Stimulated activated CD8-positive, alpha-beta memory T cell treated with anti-CD3 and anti-CD28 coated beads, Interleukin-4, amount 100 ng/mL, for 1 hour (primary cell): ENCODE results near the gene ESRRA.
"Not testable (repeated sequence)": the region's sequence is repeated elsewhere in the genome, so short reads cannot be mapped to it uniquely, and the experiment has no call there.

ENCODE experiments used
- DNase-seq, 2 donors: peaks; one replicate each; pipeline ENCODE4 v3.0.0-alpha.2; 2020; ENCODE audit warnings: low read depth in 2 of 2, low spot score in 1 of 2

ESRRA gene

DNA sequence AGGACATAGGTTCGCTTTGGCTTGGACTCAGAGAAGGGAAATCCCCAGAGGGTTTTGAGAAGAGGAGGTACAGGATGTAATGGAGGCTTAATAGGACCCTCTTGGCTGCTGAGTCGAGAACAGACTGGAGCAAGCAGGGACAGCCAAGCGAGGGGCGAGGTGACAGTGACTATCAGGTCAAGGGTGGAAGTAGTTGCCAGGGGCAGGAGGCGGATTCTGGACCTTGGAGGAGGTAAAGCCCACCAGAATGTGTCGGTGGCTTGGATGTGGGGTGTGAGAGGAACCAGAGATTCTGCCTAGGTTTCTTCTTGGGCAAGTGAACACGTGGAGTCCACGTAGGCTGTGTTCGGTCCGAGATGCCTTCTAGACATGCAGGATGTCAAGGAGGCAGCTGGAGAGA, 7.6 kb downstream of the ESRRA start:
- DNase-seq: no peak

DNA sequence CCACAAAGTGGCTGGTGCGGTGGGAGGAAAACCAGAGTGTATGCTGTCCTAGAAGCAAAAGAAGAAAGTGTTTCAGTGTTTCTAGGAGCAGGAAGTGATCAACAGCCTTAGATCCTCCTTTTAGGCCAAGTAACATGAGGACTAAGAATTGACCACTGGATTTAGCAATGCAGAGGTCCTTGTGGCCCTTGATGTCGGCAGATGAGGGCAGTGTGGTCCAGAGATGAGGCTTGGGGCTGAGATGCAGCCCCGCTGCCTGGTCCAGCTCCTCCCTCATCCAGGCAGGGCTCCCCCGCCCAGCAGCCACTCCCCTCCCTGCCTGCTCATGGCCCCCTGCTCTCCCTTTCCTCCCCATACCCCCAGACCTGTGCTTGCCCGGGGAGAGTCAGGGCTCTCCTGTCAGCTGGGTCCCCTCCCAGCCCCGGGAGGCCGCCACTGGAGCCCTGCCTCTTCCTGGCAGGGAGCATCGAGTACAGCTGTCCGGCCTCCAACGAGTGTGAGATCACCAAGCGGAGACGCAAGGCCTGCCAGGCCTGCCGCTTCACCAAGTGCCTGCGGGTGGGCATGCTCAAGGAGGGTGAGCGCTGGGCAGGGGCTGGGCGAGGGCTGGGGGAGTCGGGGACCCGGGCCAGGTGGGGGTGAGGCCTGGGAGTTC, 8.3 kb downstream of the ESRRA start:
- DNase-seq: no peak

DNA sequence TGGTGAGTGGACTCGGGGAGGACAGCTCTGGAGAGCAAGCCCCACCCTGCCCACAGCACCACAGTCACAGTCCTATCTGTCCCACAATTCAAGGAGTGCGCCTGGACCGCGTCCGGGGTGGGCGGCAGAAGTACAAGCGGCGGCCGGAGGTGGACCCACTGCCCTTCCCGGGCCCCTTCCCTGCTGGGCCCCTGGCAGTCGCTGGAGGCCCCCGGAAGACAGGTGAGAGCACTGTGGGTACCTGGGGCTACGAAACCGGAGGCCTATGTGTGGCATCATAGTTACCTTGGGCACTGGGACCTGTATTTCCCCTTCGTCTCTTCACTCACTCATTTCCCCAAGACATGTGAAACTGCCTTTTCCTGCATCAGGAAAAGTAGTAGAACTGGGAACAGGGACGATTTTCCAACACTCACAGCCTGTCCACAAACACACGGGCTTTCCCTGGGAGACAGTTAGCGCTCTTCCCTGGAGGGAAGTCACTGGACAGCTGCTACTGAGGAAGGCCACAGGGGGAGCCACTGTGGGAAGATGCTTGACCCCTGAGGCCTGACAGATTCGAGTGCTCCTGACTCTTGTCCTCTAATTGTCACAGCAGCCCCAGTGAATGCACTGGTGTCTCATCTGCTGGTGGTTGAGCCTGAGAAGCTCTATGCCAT, 9.0 kb downstream of the ESRRA start:
- DNase-seq: no peak

DNA sequence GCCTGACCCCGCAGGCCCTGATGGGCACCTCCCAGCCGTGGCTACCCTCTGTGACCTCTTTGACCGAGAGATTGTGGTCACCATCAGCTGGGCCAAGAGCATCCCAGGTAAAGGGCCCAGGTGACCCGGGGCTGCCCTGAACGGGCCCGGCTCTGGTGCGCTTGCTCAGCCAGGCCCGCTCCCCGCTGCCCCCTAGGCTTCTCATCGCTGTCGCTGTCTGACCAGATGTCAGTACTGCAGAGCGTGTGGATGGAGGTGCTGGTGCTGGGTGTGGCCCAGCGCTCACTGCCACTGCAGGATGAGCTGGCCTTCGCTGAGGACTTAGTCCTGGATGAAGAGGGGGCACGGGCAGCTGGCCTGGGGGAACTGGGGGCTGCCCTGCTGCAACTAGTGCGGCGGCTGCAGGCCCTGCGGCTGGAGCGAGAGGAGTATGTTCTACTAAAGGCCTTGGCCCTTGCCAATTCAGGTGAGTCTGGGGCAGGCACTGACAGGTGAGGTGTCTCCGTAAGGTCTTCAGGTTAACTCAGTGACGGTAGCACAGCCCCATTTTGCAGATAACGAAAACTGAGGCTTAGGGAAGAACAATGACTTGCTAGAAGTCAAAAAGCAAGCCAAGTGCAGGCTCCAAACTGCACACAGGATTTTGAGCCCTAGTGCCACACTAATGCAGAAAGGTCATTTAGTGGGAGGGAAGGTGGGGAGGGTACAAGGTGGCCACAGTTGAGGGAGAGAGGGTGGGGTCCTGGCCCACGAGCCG, 9.7 kb downstream of the ESRRA start:
- DNase-seq: no peak

DNA sequence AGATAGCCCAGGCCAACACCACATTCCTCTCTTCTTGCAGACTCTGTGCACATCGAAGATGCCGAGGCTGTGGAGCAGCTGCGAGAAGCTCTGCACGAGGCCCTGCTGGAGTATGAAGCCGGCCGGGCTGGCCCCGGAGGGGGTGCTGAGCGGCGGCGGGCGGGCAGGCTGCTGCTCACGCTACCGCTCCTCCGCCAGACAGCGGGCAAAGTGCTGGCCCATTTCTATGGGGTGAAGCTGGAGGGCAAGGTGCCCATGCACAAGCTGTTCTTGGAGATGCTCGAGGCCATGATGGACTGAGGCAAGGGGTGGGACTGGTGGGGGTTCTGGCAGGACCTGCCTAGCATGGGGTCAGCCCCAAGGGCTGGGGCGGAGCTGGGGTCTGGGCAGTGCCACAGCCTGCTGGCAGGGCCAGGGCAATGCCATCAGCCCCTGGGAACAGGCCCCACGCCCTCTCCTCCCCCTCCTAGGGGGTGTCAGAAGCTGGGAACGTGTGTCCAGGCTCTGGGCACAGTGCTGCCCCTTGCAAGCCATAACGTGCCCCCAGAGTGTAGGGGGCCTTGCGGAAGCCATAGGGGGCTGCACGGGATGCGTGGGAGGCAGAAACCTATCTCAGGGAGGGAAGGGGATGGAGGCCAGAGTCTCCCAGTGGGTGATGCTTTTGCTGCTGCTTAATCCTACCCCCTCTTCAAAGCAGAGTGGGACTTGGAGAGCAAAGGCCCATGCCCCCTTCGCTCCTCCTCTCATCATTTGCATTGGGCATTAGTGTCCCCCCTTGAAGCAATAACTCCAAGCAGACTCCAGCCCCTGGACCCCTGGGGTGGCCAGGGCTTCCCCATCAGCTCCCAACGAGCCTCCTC, 10.6 kb downstream of the ESRRA start:
- not testable (repeated sequence) for DNase-seq

DNA sequence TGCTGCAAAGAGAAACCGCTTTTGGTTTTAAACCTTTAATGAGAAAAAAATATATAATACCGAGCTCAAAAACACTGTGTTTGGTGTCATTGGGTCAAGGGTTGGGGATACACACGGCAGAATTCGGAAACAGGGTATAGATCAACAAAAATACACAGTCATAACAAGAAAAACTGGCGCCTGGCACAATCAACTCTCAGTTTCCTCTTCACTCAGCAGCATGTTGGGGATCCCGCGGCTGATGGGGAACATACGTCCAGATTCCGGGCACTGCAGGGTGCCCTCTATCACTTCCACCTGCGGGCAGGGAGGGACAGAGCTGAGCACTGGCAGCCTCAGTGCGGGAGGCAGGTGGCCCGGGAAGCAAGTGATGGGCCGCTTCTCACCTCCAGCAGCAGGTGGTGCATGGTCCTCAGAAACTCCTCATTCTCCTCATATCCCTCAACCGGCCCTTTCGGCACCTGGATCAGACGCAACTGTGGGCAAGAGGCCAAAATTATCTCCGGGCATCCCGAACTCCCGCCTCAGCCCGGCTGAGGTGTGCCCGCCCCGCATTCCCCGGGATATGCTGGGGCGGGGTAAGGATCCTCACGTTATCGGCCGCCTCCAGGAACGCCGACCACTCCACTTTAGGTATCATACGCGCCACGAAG, 11.5 kb downstream of the ESRRA start:
- no peak for DNase-seq

DNA sequence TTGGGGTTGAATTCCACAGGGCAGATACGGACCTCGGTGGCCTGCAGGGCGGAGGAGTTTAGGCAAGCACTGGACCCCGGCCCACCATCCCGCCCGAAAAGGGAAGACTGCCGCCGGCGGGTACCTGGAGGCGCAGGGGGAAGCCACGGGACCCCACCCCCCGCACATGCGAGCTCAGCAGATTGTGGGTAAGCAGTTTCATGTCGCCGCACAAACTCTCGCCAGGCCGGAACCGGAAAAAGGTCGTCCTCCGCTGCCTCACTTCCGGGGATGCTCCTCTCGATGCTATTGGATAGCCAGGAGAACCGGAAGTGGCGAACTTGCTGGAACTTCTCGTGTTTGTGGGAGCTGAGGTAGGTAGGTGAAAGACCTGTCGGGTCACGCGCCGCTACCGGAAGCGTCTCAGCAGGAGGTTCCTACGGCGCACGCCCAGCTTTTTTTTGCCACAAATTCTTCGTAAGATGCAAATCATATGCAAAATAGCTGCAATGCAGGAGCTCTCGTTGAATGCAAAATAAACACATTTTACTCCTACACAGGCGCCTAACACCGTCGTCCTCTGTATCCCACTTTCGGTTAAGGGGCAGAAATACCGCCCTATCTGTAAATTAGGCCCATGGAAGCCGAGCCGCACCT, 12.1 kb downstream of the ESRRA start, which contains the start of gene TRMT112:
TSS of gene TRMT112 (minus strand) at position 235 of the 636 bp plus-strand sequence. CDS start at position 202, 33 bp downstream.
- peak; percentile 91 for DNase-seq

DNA sequence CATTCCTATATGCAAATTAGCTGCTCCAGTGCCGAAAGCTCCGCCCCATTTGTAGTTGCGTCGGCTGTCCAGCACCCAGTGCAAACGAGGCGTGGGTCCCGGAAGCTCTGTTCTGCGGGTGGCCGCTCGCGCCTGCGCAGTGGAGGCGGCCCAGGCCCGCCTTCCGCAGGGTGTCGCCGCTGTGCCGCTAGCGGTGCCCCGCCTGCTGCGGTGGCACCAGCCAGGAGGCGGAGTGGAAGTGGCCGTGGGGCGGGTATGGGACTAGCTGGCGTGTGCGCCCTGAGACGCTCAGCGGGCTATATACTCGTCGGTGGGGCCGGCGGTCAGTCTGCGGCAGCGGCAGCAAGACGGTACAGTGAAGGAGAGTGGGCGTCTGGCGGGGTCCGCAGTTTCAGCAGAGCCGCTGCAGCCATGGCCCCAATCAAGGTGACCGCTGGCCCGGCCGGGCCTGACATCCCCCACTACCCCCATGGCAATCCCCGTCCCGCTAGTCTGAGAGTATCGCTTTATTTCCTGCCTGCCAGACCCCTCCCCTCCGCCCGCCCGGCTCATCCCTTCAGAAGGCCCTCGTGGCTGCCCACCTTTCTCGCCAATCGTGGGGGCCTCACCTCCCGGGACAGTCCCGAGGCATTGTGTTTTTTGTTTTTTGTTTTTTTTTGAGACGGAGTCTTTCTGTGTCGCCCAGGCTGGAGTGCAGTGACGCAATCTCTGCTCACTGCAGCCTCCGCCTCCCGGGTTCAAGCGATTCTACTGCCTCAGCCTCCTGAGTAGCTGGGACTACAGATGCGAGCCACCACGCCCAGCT, 12.8 kb downstream of the ESRRA start, which contains the start of gene PRDX5:
TSS of gene PRDX5 (plus strand) at position 161 of the 805 bp plus-strand sequence. CDS start at position 256, 95 bp downstream.
- DNase-seq: peak; percentile 83 to 87

DNA sequence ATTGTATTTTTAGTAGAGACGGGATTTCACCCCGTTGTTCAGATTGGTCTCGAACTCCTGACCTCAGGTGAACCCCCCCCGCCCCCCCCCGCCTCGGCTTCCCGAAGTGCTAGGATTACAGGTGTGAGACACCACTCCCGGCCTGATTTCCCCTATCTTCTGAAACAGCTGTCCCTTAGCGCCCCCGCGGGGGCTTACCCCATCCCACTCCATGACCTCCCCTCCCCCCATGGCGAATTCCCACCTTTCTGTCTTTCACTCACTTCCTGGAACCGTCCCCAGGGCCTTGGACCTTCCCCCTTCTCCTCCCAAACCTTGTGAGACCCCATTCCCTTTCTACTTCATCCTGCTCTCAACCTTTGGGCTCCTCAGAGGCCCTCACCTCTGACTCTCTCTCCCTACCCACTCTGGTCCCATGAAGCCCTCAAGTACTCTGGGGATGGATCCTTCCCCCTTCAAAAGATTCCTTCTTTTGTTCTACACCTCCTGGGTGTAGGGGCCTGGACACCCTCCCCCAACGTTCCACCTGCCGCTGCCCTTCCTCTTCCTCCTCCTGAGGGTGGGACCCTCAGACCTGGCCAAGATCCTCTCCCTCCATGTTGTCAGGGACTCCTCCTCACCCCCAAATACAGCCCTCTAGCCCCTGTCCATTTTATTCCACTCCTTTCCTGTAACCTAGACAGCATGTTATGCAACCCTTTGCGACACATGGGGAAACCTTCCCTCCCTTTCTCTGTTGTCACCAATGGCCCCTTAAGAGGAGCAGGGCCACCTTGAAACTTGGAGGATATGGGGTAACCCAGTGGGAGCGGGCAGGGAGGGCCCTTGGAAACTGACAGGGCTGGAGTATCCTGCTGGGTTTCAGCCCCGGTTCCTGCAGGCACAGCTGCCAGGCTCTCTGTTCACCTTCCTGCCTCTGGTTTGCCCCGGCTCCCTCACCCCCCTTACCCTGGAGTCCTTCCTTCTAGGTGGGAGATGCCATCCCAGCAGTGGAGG, 13.7 kb downstream of the ESRRA start:
- DNase-seq: no peak

DNA sequence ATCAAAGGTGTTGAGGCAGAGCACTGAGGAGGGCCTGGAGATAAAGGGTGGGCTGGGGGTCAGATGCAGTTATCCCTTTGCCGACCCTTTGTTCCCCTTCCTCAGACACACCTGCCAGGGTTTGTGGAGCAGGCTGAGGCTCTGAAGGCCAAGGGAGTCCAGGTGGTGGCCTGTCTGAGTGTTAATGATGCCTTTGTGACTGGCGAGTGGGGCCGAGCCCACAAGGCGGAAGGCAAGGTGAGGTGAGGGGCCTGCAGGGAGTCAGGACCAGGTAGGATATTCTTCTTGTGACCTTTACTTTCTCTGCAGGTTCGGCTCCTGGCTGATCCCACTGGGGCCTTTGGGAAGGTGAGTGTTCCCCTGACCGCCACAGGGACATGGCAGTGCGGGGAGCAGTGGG, 15.2 kb downstream of the ESRRA start:
- no peak for DNase-seq

DNA sequence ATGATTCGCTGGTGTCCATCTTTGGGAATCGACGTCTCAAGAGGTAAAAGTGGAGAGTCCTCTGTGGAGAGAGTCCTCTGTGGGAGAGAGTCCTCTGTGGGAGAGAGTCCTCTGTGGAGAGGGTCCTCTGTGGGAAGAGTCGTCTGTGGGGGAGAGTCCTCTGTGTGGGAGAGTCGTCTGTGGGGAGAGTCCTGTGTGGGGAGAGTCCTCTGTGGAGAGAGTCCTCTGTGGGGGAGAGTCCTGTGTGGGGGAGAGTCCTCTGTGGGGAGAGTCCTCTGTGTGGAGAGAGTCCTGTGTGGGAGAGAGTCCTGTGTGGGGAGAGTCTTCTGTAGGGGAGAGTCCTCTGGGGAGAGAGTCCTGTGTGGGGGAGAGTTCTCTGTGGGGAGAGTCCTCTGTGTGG, 15.7 kb downstream of the ESRRA start:
- DNase-seq: no peak

DNA sequence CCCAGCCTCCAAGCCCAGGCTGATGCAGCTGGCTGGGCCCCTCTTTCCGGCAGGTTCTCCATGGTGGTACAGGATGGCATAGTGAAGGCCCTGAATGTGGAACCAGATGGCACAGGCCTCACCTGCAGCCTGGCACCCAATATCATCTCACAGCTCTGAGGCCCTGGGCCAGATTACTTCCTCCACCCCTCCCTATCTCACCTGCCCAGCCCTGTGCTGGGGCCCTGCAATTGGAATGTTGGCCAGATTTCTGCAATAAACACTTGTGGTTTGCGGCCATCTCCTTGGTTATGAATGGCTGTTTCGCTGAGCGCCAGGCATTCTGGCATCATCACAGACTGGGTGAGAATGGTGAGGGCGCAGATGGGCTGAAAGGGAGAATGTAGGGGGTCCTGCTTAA, 16.2 kb downstream of the ESRRA start:
- no peak for DNase-seq

DNA sequence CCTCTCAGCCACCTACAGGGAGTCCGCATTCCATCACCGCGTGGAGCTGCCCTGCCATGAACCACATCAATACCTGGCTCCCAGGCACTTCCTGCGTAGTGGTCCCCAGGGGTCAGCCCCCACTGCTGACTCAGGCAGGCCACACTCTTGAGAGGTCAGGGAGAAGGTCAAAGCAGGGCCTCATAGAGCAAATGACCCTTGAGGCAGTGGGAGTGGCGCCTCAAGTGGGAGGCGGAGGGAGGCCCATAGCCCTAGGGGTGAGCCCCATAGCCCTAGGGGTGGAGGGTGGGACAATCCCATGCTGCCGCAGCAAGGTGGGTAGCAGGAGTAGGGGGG, 17.6 kb downstream of the ESRRA start:
- no peak for DNase-seq

DNA sequence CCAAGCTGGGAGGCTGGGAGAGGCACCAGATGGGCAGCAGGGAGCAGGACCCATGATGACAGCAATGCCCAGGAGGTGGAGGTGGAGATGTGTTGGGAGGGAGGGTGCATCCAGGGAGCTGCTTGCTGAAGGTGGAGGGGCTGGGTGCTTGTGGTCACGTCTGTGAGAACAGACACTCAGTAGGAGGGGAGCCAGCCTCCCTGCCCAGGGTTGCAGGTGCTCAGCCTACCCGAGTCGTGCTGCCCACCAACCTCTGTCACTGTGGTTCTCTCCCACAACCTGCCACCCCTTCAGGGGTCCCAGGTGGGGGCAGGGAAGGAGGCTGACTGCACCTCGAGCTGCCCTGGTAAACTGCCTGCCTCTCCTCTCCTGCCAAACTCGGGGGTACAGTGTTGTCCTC, 18.0 kb downstream of the ESRRA start:
- no peak for DNase-seq

DNA sequence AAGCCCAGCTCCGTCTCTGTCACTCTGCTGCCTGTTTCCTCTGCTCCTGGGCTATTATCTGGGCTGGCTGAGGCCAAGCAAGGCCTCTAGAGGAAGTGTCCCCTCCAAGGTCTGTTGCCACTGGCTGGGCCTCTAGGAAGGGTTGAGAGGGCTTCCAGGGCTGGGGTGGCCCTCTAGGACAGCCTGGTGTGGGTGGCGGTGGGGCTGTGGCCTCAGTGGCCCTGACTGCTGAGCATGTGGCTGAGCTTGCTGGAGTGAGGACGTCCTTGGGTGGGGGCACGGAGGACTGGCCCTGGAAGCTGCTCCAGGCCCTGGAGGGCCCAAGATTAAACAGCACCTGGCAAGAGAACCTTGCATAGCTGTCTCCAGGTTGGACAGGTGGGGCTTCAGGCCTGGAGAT, 18.7 kb downstream of the ESRRA start:
- DNase-seq: not testable (repeated sequence)

DNA sequence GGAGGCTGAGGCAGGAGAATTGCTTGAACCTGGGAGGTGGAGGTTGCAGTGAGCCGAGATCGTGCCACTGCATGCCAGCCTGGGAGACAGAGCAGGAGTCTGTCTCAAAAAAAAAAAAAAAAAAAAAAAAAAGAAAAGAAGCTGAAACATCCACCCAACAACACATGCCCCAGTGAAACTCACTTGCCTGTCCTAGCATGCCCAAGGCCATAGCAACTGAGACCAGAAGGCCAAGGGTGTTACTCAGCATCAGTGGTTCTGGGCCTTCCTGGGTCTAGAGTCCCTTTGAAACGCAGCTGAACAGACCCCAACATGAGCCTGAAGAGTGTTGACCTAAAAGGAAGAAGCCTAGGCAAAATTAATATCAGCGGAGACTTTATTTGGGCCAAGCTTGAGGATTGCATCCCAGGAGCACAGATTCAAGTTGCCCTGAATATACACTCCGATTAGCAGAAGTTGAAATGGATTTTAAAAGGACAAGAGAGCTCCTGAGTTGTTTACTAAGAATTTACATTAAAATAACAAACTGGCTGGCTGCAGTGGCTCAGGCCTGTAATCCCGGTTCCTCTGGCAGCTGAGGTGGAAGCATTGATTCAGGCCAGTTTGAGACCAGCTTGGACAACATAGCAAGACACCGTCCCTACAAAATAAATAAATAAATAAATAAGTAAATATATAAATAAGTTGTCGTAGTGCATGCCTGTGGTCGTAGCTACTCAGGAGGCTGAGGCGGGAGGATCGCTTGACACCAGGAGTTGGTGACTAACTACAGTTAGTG, 19.6 kb downstream of the ESRRA start:
- no peak for DNase-seq

DNA sequence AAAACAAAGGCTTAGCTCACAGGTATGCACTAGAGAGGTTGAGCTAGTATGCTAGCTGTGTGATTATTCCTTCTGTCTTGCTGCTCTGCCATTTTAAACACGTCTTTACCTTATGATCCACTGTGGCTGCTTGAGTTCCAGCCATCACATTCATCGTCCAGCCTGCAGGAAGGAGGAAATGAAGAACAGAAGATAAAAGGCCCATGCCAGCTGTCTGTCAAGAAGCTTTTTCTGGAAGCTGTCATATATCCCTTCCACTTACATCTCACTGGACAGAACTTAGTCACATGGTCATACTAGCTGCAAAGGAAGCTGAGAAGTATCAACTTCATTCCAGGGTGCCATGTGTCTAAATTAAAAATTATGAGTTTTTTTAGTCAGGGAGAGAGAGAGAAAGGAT, 22.1 kb downstream of the ESRRA start:
- DNase-seq: no peak
